CD4-positive, CD25-positive, alpha-beta regulatory T cell (primary cell): ENCODE measurements around the gene MRLN. TPM values are rescaled to one million over a fixed set of nuclear protein-coding genes. Genes with fewer than 3 reads are reported as not detected.
"Not testable (repeated sequence)": the region's sequence is repeated elsewhere in the genome, so short reads cannot be mapped to it uniquely, and the experiment has no call there.

ENCODE experiments used
- ATAC-seq, 2 donors: fragments of 150-1000 bp; cut with Tn5 transposase; one replicate each; pipeline ENCODE4 v1.10.0; 2021; ENCODE audit warnings: low read depth in 2 of 2, moderate number of reproducible peaks in 2 of 2, moderate library complexity in 1 of 2
- DNase-seq, 3 donors: peaks; one replicate each; pipeline versions ENCODE4 v3.0.0 to v3.0.0-alpha.2; 2012 to 2022; ENCODE audit warnings: mixed read lengths in 1 of 3
- H3K27ac ChIP-seq: one replicate; pipeline ENCODE4 v1.7.0; 2013; ENCODE audit warnings: mild to moderate bottlenecking, low read length; ENCODE audit not compliant: insufficient read depth, poor library complexity, severe bottlenecking
- H3K27me3 ChIP-seq: one replicate; pipeline ENCODE4 v1.7.0; 2013; ENCODE audit warnings: low read length; ENCODE audit not compliant: control insufficient read depth, insufficient read depth
- H3K36me3 ChIP-seq: one replicate; pipeline ENCODE4 v1.7.0; 2013; ENCODE audit warnings: mild to moderate bottlenecking, low read length, moderate library complexity; ENCODE audit not compliant: control insufficient read depth, insufficient read depth
- H3K4me1 ChIP-seq: 2 replicates; pipeline ENCODE4 v1.7.0; 2013; ENCODE audit warnings: mild to moderate bottlenecking, low read length; ENCODE audit not compliant: insufficient read depth, control insufficient read depth, poor library complexity, severe bottlenecking
- H3K4me3 ChIP-seq: one replicate; pipeline ENCODE4 v1.7.0; 2013; ENCODE audit warnings: low read depth, mild to moderate bottlenecking, low read length, moderate library complexity
- H3K9me3 ChIP-seq, 2 experiments: 1 replicate in 1 of 2; 2 replicates in 1 of 2; pipeline ENCODE4 v1.7.0; 2013; ENCODE audit warnings: low read length in 2 of 2, mild to moderate bottlenecking in 1 of 2, moderate library complexity in 1 of 2; ENCODE audit not compliant: control insufficient read depth in 2 of 2
- H3K27ac Mint-ChIP-seq, 3 donors: one replicate each; pipeline ENCODE4 v1.8.0; 2020 to 2022; ENCODE audit warnings: mild to moderate bottlenecking in 3 of 3, mixed read lengths in 3 of 3, moderate library complexity in 2 of 3
- H3K27me3 Mint-ChIP-seq: one replicate; pipeline ENCODE4 v1.8.0; 2022; ENCODE audit warnings: mild to moderate bottlenecking, mixed read lengths
- H3K36me3 Mint-ChIP-seq: one replicate; pipeline ENCODE4 v1.8.0; 2020; ENCODE audit warnings: mixed read lengths
- H3K4me1 Mint-ChIP-seq, 4 donors: one replicate each; pipeline ENCODE4 v1.8.0; 2020 to 2022; ENCODE audit warnings: mixed read lengths in 4 of 4, mild to moderate bottlenecking in 1 of 4
- H3K4me3 Mint-ChIP-seq, 4 donors: one replicate each; pipeline ENCODE4 v1.8.0; 2020 to 2022; ENCODE audit warnings: mild to moderate bottlenecking in 4 of 4, mixed read lengths in 4 of 4, moderate library complexity in 3 of 4
- H3K9me3 Mint-ChIP-seq, 7 donors: one replicate each; pipeline ENCODE4 v1.8.0; 2020 to 2022; ENCODE audit warnings: mixed read lengths in 7 of 7, mild to moderate bottlenecking in 3 of 7, moderate library complexity in 2 of 7
- polyA plus RNA-seq, 4 donors: library from polyadenylated mRNA; unstranded; fragments of 300-500 nt; fragmentation: Illumina TruSeq; gene quantifications; one replicate each; pipeline ENCODE4 v1.2.3, GENCODE V29; 2021
- total RNA-seq: library from RNA; stranded (reverse); gene quantifications from one replicate; pipeline ENCODE4 v1.2.3, GENCODE V29; 2022

The MRLN gene
- total and polyA plus RNA-seq, 5 donors from 2014 or later, result not detected

- not testable (repeated sequence) for H3K27me3 ChIP-seq, H3K36me3 Mint-ChIP-seq, H3K9me3 Mint-ChIP-seq, H3K4me1 Mint-ChIP-seq, H3K4me3 Mint-ChIP-seq, H3K27ac Mint-ChIP-seq, DNase-seq, H3K27me3 Mint-ChIP-seq, H3K36me3 ChIP-seq, H3K27ac ChIP-seq, H3K9me3 ChIP-seq, H3K4me1 ChIP-seq, H3K4me3 ChIP-seq, ATAC-seq
These were observed 8.5 kb downstream of the MRLN start for GRCh38 chr10:59744762-59745161.

GRCh38 chr10:59744156-59744555, 9.1 kb downstream of the MRLN start:
- H3K27ac Mint-ChIP-seq, result not testable (repeated sequence)

GRCh38 chr10:59741583-59741982, 11.7 kb downstream of the MRLN start:
- Mint-ChIP-seq H3K4me3 (no peak overlapping the region), H3K27ac (no peak overlapping the region), H3K4me1 (no peaks in the 10 kb centered on the region), H3K27me3 (no peaks in the 10 kb centered on the region), H3K36me3 (no peaks in the 10 kb centered on the region), H3K9me3 (peaks cover 0 to 5% (median 0%) of the 10 kb centered on the region in 7 donors)
- H3K36me3 ChIP-seq, result no peaks in the 10 kb centered on the region
- H3K27me3 ChIP-seq, result no peaks in the 10 kb centered on the region
- H3K9me3 ChIP-seq, result no peaks in the 10 kb centered on the region
- ATAC-seq, result no peak
- no peak for DNase-seq
- no peak overlapping the region for H3K4me3 ChIP-seq
- no peaks in the 10 kb centered on the region for H3K4me1 ChIP-seq
- H3K27ac ChIP-seq, result no peak overlapping the region

More at GRCh38 chr10:59744156-59744555, 9.1 kb downstream of the MRLN start:
- ATAC-seq, H3K27me3 Mint-ChIP-seq, H3K4me1 Mint-ChIP-seq, H3K27ac ChIP-seq, H3K9me3 Mint-ChIP-seq, H3K4me3 Mint-ChIP-seq, H3K27me3 ChIP-seq, H3K4me1 ChIP-seq, H3K9me3 ChIP-seq, H3K36me3 ChIP-seq, H3K4me3 ChIP-seq, DNase-seq, H3K36me3 Mint-ChIP-seq: not testable (repeated sequence)

- DNase-seq, result no peak
- no peaks in the 10 kb centered on the region for H3K36me3 ChIP-seq
- Mint-ChIP-seq H3K9me3 (peaks cover 0 to 5% (median 0%) of the 10 kb centered on the region in 7 donors), H3K27me3 (no peaks in the 10 kb centered on the region), H3K4me3 (no peak overlapping the region), H3K4me1 (no peaks in the 10 kb centered on the region), H3K36me3 (no peaks in the 10 kb centered on the region), H3K27ac (no peak overlapping the region)
- H3K4me3 ChIP-seq, result no peak overlapping the region
- no peak for ATAC-seq
- no peak overlapping the region for H3K27ac ChIP-seq
- H3K27me3 ChIP-seq, result no peaks in the 10 kb centered on the region
- no peaks in the 10 kb centered on the region for H3K9me3 ChIP-seq
- H3K4me1 ChIP-seq, result no peaks in the 10 kb centered on the region
These were observed 12.2 kb downstream of the MRLN start for GRCh38 chr10:59741048-59741447.

- no peaks in the 10 kb centered on the region for H3K36me3 ChIP-seq
- no peak overlapping the region for H3K4me3 ChIP-seq
- ATAC-seq, result no peak
- no peaks in the 10 kb centered on the region for H3K4me1 ChIP-seq
- peaks cover 0 to 6% (median 0%) of the 10 kb centered on the region in 4 donors for H3K4me1 Mint-ChIP-seq
- peaks cover 10% of the 10 kb centered on the region for H3K27me3 Mint-ChIP-seq
- H3K9me3 ChIP-seq, result no peaks in the 10 kb centered on the region
- H3K27ac ChIP-seq, result no peak overlapping the region
- H3K27ac Mint-ChIP-seq, result no peak overlapping the region
- no peak overlapping the region for H3K4me3 Mint-ChIP-seq
- peaks cover 0 to 2% (median 0%) of the 10 kb centered on the region in 7 donors for H3K9me3 Mint-ChIP-seq
- H3K27me3 ChIP-seq, result no peaks in the 10 kb centered on the region
- no peaks in the 10 kb centered on the region for H3K36me3 Mint-ChIP-seq
- no peak for DNase-seq
These were observed 16.5 kb downstream of the MRLN start for GRCh38 chr10:59736749-59737148.

GRCh38 chr10:59735296-59735695, 18.0 kb downstream of the MRLN start:
- Histone ChIP-seq H3K36me3 (no peaks in the 10 kb centered on the region), H3K4me1 (no peaks in the 10 kb centered on the region), H3K27ac (no peak overlapping the region), H3K9me3 (no peaks in the 10 kb centered on the region), H3K4me3 (no peak overlapping the region), H3K27me3 (no peaks in the 10 kb centered on the region)
- H3K4me3 Mint-ChIP-seq, result no peak overlapping the region
- DNase-seq, result no peak
- H3K9me3 Mint-ChIP-seq, result peaks cover 0 to 2% (median 0%) of the 10 kb centered on the region in 7 donors
- H3K36me3 Mint-ChIP-seq, result no peaks in the 10 kb centered on the region
- H3K27ac Mint-ChIP-seq, result no peak overlapping the region
- ATAC-seq, result no peak
- H3K4me1 Mint-ChIP-seq, result peaks cover 0 to 6% (median 0%) of the 10 kb centered on the region in 4 donors
- peaks cover 10% of the 10 kb centered on the region for H3K27me3 Mint-ChIP-seq

GRCh38 chr10:59734014-59734462, 19.2 kb downstream of the MRLN start:
- no peaks in the 10 kb centered on the region for H3K27me3 ChIP-seq
- Mint-ChIP-seq H3K36me3 (no peaks in the 10 kb centered on the region), H3K27ac (no peak overlapping the region), H3K27me3 (peaks cover 10% of the 10 kb centered on the region), H3K4me1 (peaks cover 0 to 6% (median 0%) of the 10 kb centered on the region in 4 donors), H3K4me3 (no peak overlapping the region), H3K9me3 (peaks cover 0 to 2% (median 0%) of the 10 kb centered on the region in 7 donors)
- DNase-seq, result no peak
- H3K4me3 ChIP-seq, result no peak overlapping the region
- no peaks in the 10 kb centered on the region for H3K4me1 ChIP-seq
- H3K9me3 ChIP-seq, result no peaks in the 10 kb centered on the region
- ATAC-seq, result no peak
- no peak overlapping the region for H3K27ac ChIP-seq
- no peaks in the 10 kb centered on the region for H3K36me3 ChIP-seq

GRCh38 chr10:59733321-59734013, 19.8 kb downstream of the MRLN start:
- not testable (repeated sequence) for H3K27me3 ChIP-seq, H3K4me3 ChIP-seq, H3K9me3 Mint-ChIP-seq, H3K27me3 Mint-ChIP-seq, H3K27ac Mint-ChIP-seq, H3K36me3 ChIP-seq, H3K4me1 Mint-ChIP-seq, H3K36me3 Mint-ChIP-seq, DNase-seq, H3K4me3 Mint-ChIP-seq, ATAC-seq, H3K27ac ChIP-seq, H3K9me3 ChIP-seq, H3K4me1 ChIP-seq
